Stimulated activated naive CD8-positive, alpha-beta T cell treated with anti-CD3 and anti-CD28 coated beads, Interleukin-15, Interleukin-2, amounts not matched to agents 100 ng/mL and 50 ng/mL, for 24 hours (primary cell): ENCODE data around the gene CD72.

ENCODE experiments used
- H3K27ac Mint-ChIP-seq: one replicate; pipeline ENCODE4 v1.8.0; 2021; ENCODE audit warnings: mild to moderate bottlenecking, mixed read lengths
- H3K27me3 Mint-ChIP-seq: one replicate; pipeline ENCODE4 v1.8.0; 2021; ENCODE audit warnings: mixed read lengths
- H3K36me3 Mint-ChIP-seq: one replicate; pipeline ENCODE4 v1.8.0; 2021; ENCODE audit warnings: low read depth, mixed read lengths
- H3K4me1 Mint-ChIP-seq: one replicate; pipeline ENCODE4 v1.8.0; 2021; ENCODE audit warnings: low read depth, mixed read lengths
- H3K4me3 Mint-ChIP-seq: one replicate; pipeline ENCODE4 v1.8.0; 2021; ENCODE audit warnings: mild to moderate bottlenecking, mixed read lengths
- H3K9me3 Mint-ChIP-seq: one replicate; pipeline ENCODE4 v1.8.0; 2021; ENCODE audit warnings: mixed read lengths

The CD72 gene, protein sequence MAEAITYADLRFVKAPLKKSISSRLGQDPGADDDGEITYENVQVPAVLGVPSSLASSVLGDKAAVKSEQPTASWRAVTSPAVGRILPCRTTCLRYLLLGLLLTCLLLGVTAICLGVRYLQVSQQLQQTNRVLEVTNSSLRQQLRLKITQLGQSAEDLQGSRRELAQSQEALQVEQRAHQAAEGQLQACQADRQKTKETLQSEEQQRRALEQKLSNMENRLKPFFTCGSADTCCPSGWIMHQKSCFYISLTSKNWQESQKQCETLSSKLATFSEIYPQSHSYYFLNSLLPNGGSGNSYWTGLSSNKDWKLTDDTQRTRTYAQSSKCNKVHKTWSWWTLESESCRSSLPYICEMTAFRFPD

GRCh38 chr9:35618325-35618727 is at the start of gene CD72:
Gene CD72, minus strand, starts transcription at chr9:35618413. Its CDS starts 110 bp downstream, at chr9:35618303.
- Mint-ChIP-seq H3K27ac (peak within 1 kb of the TSS; percentile 95), H3K36me3 (no peaks in the 10 kb centered on the region), H3K27me3 (no peaks in the 10 kb centered on the region), H3K9me3 (no peaks in the 10 kb centered on the region), H3K4me1 (peaks cover 67% of the 10 kb centered on the region), H3K4me3 (peak within 1 kb of the TSS; percentile 84)

DNA sequence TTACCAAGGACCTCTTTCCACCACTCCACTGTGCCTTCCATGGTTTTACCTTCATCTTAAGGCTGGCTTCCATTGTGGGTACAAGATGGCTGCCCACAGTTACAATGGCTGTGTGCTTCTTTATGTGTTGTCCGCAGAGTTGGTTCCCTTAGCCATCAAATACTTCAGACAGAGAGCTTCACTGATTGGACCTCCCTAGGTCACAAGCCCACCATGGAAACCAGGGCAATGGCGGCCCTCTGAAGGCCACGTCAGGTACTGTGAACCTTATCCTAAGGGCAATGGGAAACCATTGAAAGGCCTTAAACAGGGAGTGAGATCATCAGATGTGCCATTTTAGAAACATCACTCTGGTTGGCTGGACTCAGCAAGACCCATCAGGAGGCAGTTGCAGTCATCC is 49.7 kb upstream of the CD72 start:
- Mint-ChIP-seq H3K4me3 (no peak overlapping the region), H3K9me3 (no peaks in the 10 kb centered on the region), H3K27ac (no peak overlapping the region), H3K4me1 (peaks cover 20% of the 10 kb centered on the region), H3K36me3 (peaks cover 3% of the 10 kb centered on the region), H3K27me3 (no peaks in the 10 kb centered on the region)

DNA sequence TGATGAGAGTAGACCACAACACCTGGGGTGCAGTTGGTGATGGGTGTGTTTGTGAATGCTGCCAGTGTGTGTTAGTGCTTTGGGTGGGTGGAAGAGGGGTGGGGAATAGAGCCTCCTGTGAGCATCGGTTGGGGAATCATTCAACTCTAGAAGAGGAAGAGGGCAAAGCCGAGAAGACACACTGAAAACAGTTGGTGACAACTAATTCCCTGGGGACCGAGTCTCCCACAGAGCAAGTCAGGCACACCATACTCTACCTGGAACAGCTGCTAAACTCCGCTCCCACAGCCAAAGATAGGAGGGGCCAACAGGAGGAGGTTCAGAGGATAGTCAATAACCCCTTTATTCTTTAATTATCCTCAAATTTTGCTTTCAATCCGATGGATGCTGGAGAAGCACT is 48.3 kb upstream of the CD72 start:
- peaks cover 14% of the 10 kb centered on the region for H3K36me3 Mint-ChIP-seq
- peaks cover 33% of the 10 kb centered on the region for H3K4me1 Mint-ChIP-seq
- H3K9me3 Mint-ChIP-seq: no peaks in the 10 kb centered on the region
- H3K27ac Mint-ChIP-seq: no peak overlapping the region
- H3K27me3 Mint-ChIP-seq: no peaks in the 10 kb centered on the region
- no peak overlapping the region for H3K4me3 Mint-ChIP-seq

- H3K36me3 Mint-ChIP-seq: peaks cover 17% of the 10 kb centered on the region
- peak overlapping the region; percentile 86 for H3K4me3 Mint-ChIP-seq
- no peaks in the 10 kb centered on the region for H3K9me3 Mint-ChIP-seq
- H3K4me1 Mint-ChIP-seq: peaks cover 38% of the 10 kb centered on the region
- no peak overlapping the region for H3K27ac Mint-ChIP-seq
- H3K27me3 Mint-ChIP-seq: no peaks in the 10 kb centered on the region
Observed at GRCh38 chr9:35666045-35666444, 47.8 kb upstream of the CD72 start.

- Mint-ChIP-seq H3K36me3 (peaks cover 23% of the 10 kb centered on the region), H3K4me3 (peak overlapping the region; percentile 86), H3K27ac (peak overlapping the region; percentile 57), H3K9me3 (no peaks in the 10 kb centered on the region), H3K27me3 (no peaks in the 10 kb centered on the region), H3K4me1 (peaks cover 44% of the 10 kb centered on the region)
Observed at GRCh38 chr9:35665471-35665818, 47.2 kb upstream of the CD72 start.

DNA sequence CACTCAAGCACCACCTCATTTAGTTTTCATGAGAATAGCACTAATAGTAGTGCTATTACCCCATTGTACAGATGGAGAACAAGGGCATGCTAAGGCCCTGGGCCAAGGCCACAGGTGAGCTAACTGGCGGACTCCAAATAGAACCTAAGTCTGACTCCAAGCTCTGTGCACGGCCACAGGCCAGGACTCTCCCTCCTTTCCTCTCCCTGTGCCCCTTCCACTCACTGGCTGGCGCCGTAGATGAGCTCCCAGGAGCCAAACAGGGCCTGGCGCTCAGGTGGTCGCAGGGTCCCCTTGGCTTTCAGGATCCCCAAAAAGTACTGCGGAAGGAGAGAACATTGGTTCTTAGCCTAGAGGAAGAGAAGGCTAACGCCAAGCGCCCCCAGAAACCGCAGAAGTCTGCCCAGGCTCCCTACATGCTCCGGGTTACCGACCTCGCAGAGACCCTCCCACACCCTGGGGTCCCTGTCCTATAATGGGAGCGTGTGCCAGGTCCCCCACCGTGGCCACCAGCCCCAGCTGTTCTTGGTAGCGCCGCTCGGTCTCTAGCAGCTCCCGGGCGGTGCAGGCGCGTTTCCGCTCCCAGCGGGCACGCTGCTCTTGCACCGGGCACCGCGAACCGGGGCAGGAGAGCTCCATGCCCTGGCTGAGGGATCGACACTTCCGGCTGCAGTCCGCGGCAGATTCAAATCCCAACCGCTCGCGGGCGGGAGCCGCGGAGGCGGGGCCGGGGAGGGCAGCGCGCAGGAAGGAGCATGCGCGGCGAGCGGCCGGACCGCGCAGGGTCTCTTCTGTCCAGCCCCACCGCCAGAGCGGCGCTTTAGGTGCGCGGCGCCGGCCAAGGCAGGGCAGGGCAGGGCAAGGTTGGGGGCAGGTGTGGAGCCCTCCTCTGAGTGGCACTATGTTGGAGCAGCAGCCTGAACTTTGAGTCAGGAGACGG is 46.6 kb upstream of the CD72 start, which contains the start of gene ARHGEF39:
TSS of gene ARHGEF39 (minus strand) at position 665 of the 940 bp plus-strand sequence. CDS start at position 639, 26 bp downstream.
- Mint-ChIP-seq H3K4me3 (peak within 1 kb of the TSS; percentile 86), H3K4me1 (peaks cover 50% of the 10 kb centered on the region), H3K36me3 (peaks cover 29% of the 10 kb centered on the region), H3K27ac (peak within 1 kb of the TSS; percentile 57), H3K9me3 (no peaks in the 10 kb centered on the region), H3K27me3 (no peaks in the 10 kb centered on the region)

DNA sequence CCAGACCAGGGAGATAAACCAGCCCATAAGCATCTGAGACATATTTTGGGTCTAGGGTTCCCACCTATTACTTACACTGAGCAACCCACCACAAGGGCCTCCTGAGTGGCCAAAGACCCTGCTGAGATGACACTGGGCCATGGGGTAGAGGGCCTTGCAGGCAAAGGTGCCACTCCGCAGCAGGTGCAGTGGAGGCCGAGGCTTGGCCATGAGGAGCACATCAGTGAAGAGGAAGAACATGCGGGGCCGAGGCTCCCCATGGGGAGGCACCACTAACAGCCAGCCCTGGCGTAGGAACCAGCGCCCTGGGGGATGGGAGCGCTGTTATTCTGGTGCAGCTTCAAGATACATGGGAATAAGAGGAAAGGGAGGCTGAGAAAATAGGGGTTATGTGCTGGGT is 44.2 kb upstream of the CD72 start:
- H3K4me3 Mint-ChIP-seq: no peak overlapping the region
- H3K36me3 Mint-ChIP-seq: peaks cover 43% of the 10 kb centered on the region
- peaks cover 4% of the 10 kb centered on the region for H3K27me3 Mint-ChIP-seq
- no peak overlapping the region for H3K27ac Mint-ChIP-seq
- H3K4me1 Mint-ChIP-seq: peaks cover 66% of the 10 kb centered on the region
- no peaks in the 10 kb centered on the region for H3K9me3 Mint-ChIP-seq

- Mint-ChIP-seq H3K4me1 (peaks cover 72% of the 10 kb centered on the region), H3K4me3 (peak overlapping the region; percentile 11), H3K9me3 (no peaks in the 10 kb centered on the region), H3K27ac (peak overlapping the region; percentile 46), H3K36me3 (peaks cover 43% of the 10 kb centered on the region), H3K27me3 (peaks cover 4% of the 10 kb centered on the region)
Observed at GRCh38 chr9:35661756-35662350, 43.6 kb upstream of the CD72 start.

- peaks cover 43% of the 10 kb centered on the region for H3K36me3 Mint-ChIP-seq
- H3K27me3 Mint-ChIP-seq: peaks cover 4% of the 10 kb centered on the region
- no peaks in the 10 kb centered on the region for H3K9me3 Mint-ChIP-seq
- no peak overlapping the region for H3K27ac Mint-ChIP-seq
- no peak overlapping the region for H3K4me3 Mint-ChIP-seq
- H3K4me1 Mint-ChIP-seq: peaks cover 78% of the 10 kb centered on the region
Observed at GRCh38 chr9:35660966-35661415, 42.8 kb upstream of the CD72 start.

GRCh38 chr9:35659340-35659739 is 41.1 kb upstream of the CD72 start:
- H3K27me3 Mint-ChIP-seq: peaks cover 4% of the 10 kb centered on the region
- H3K4me1 Mint-ChIP-seq: peaks cover 70% of the 10 kb centered on the region
- H3K9me3 Mint-ChIP-seq: no peaks in the 10 kb centered on the region
- peaks cover 43% of the 10 kb centered on the region for H3K36me3 Mint-ChIP-seq
- peak overlapping the region; percentile 87 for H3K4me3 Mint-ChIP-seq
- peak overlapping the region; percentile 81 for H3K27ac Mint-ChIP-seq

DNA sequence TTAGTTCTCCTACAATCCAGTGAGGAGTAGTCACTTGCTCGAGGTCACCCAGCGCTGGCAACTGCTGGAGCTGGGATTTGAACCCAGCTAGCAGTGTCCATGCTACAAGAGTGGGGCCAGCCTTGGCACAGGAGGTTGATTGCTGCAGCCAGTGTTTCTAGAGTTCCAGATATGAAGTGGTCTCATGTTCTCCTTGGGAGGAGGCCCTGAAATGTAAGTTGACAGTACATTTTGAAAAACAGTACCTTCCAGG is 40.7 kb upstream of the CD72 start:
- Mint-ChIP-seq H3K36me3 (peaks cover 43% of the 10 kb centered on the region), H3K4me3 (peak overlapping the region; percentile 87)

DNA sequence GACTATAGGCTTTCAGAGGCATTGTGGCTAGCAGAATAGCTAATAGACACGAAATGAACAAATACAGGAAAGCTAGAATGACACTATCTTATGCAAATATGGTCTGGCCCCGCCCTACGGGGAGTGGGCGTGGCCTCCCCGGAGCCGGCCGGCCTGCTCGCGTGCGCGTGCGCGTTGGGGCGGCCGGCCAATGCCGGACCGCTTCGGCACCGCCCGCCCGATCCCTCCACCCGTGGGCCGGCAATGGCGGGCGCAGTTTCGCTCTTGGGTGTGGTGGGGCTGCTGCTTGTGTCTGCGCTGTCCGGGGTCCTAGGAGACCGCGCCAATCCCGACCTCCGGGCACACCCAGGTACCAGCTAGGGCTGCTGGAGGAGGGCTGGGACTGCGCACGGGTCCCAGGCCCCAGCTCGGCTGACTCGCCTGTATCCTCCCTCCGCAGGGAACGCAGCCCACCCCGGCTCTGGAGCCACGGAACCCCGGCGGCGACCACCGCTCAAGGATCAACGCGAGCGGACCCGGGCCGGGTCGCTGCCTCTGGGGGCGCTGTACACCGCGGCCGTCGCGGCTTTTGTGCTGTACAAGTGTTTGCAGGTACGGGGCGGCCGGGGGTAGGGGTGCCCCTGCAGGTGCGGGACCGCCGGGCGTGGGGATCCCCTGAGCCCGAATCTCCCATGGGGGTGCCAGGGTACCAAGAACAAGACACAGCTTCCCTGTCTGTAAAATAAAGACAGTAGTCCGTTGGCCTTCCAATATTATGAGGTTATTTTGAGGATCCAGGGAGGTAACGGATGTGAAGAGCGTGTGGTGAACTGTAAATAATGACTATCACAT is 40.1 kb upstream of the CD72 start, which contains the start of gene CCDC107:
TSS of gene CCDC107 (plus strand) at position 156 of the 831 bp plus-strand sequence. CDS start at position 244, 88 bp downstream.
- H3K4me3 Mint-ChIP-seq: peak within 1 kb of the TSS; percentile 87
- peak within 1 kb of the TSS; percentile 100 for H3K27ac Mint-ChIP-seq
- H3K9me3 Mint-ChIP-seq: no peaks in the 10 kb centered on the region
- H3K4me1 Mint-ChIP-seq: peaks cover 68% of the 10 kb centered on the region
- peaks cover 43% of the 10 kb centered on the region for H3K36me3 Mint-ChIP-seq
- H3K27me3 Mint-ChIP-seq: peaks cover 4% of the 10 kb centered on the region

More for the DNA sequence above, 40.7 kb upstream of the CD72 start:
- H3K9me3 Mint-ChIP-seq: no peaks in the 10 kb centered on the region
- H3K4me1 Mint-ChIP-seq: peaks cover 70% of the 10 kb centered on the region
- peak overlapping the region; percentile 81 for H3K27ac Mint-ChIP-seq
- H3K27me3 Mint-ChIP-seq: peaks cover 4% of the 10 kb centered on the region

- Mint-ChIP-seq H3K4me1 (peaks cover 61% of the 10 kb centered on the region), H3K4me3 (peak within 1 kb of the TSS; percentile 87), H3K27me3 (peaks cover 4% of the 10 kb centered on the region), H3K9me3 (no peaks in the 10 kb centered on the region), H3K36me3 (peaks cover 37% of the 10 kb centered on the region), H3K27ac (peak within 1 kb of the TSS; percentile 100)
Observed at GRCh38 chr9:35657546-35658136, 39.4 kb upstream of the CD72 start, which contains the start of gene RMRP. Gene RMRP, minus strand, starts transcription at chr9:35658019.
